Natural killer cell (primary cell): Measurements from ENCODE around the gene NR4A2. TPM values are rescaled to one million over a fixed set of nuclear protein-coding genes. Genes with fewer than 3 reads are reported as not detected.

Experiments used
- ATAC-seq, 3 donors: fragments of 150-1000 bp in 2 of 3; fragments of 200-7000 bp in 1 of 3; cut with Tn5 transposase; 1 replicate in 1 of 3; 2 replicates in 2 of 3; pipeline ENCODE4 v1.10.0; 2021; ENCODE audit warnings: mild to moderate bottlenecking in 2 of 3, moderate library complexity in 2 of 3
- DNase-seq, 2 donors: peaks; one replicate each; pipeline versions ENCODE4 v3.0.0 to v3.0.0-alpha.2; 2013 to 2021; ENCODE audit warnings: mixed read lengths in 1 of 2
- H3K27ac ChIP-seq: one replicate; pipeline ENCODE4 v1.5.1; 2013; ENCODE audit warnings: mild to moderate bottlenecking, low read length
- H3K27me3 ChIP-seq: one replicate; pipeline ENCODE4 v1.6.1; 2013; ENCODE audit warnings: low read length; ENCODE audit not compliant: control insufficient read depth, insufficient read depth
- H3K36me3 ChIP-seq: one replicate; pipeline ENCODE4 v1.6.1; 2013; ENCODE audit warnings: low read length; ENCODE audit not compliant: control insufficient read depth, insufficient read depth
- H3K4me1 ChIP-seq: one replicate; pipeline ENCODE4 v1.6.1; 2013; ENCODE audit warnings: low read length; ENCODE audit not compliant: control insufficient read depth, insufficient read depth
- H3K4me3 ChIP-seq: one replicate; pipeline ENCODE4 v1.5.1; 2013; ENCODE audit warnings: low read length
- H3K9me3 ChIP-seq: one replicate; pipeline ENCODE4 v1.6.1; 2013; ENCODE audit warnings: low read length; ENCODE audit not compliant: control insufficient read depth, insufficient read depth
- H3K27ac Mint-ChIP-seq, 2 donors: one replicate each; pipeline ENCODE4 v1.8.0; 2022; ENCODE audit warnings: mild to moderate bottlenecking in 2 of 2, mixed read lengths in 2 of 2, moderate library complexity in 1 of 2
- H3K27me3 Mint-ChIP-seq, 2 donors: one replicate each; pipeline ENCODE4 v1.8.0; 2022; ENCODE audit warnings: low read depth in 2 of 2, mixed read lengths in 2 of 2
- H3K36me3 Mint-ChIP-seq: one replicate; pipeline ENCODE4 v1.8.0; 2022; ENCODE audit warnings: mixed read lengths
- H3K4me1 Mint-ChIP-seq, 2 donors: one replicate each; pipeline ENCODE4 v1.8.0; 2022; ENCODE audit warnings: mixed read lengths in 2 of 2
- H3K4me3 Mint-ChIP-seq: one replicate; pipeline ENCODE4 v1.8.0; 2022; ENCODE audit warnings: mild to moderate bottlenecking, moderate library complexity, mixed read lengths
- H3K9me3 Mint-ChIP-seq, 2 donors: one replicate each; pipeline ENCODE4 v1.8.0; 2022; ENCODE audit warnings: mixed read lengths in 2 of 2
- CTCF ChIP-seq: fragments of 200-600 bp; IDR thresholded peaks from one replicate; pipeline ENCODE4 v1.8.0; 2022; ENCODE audit warnings: antibody characterized with exemption
- WGBS: methylation state at CpG from one replicate; pipeline ENCODE4 v1.1.7; 2013; ENCODE audit warnings: missing lambda C conversion rate; ENCODE audit not compliant: insufficient coverage; 5-methylcytosine and 5-hydroxymethylcytosine counted together
- intact Hi-C: fragments of 100-400 bp; cut with micrococcal nuclease; formaldehyde crosslinking; loops from one replicate; pipeline ENCODE4 v1.14.2; 2022
- total RNA-seq, 4 donors: library from RNA; stranded (reverse); fragments of 120-200 nt in 1 of 4; gene quantifications; one replicate each; pipeline versions ENCODE4 v1.2.3 to v1.2.4, GENCODE V29; 2013 to 2022

Gene NR4A2
- total RNA-seq, 3 donors from 2014 or later (not counting 1 experiment from before 2014, with no cell fraction given): 163 to 316 (median 266) TPM

DNA sequence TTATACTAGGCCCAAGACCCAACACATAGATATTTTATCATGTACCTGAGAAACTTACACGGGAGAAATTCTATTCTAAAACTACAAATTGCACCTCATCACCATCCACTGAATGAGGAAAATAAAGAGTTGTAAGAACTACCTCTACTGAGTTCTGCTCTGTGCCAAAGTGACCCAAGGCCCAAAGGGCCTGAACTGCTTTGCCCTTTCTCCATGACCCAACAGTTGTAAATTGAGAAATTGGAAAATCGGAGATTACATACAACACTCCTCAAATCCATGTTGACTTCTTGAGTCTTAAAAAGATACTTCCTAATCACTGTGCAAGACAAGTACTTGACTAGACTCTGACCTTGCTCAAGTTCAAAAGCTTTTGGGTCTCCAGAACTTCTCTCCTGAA lies 8.8 kb downstream of the NR4A2 start:
- Mint-ChIP-seq H3K27me3 (peaks cover 47 to 64% of the 10 kb centered on the region in 2 donors), H3K4me1 (peaks cover 42 to 48% of the 10 kb centered on the region in 2 donors), H3K9me3 (no peaks in the 10 kb centered on the region), H3K27ac (peak overlapping the region in 1 of 2 donors; percentile 85), H3K4me3 (peak overlapping the region; percentile 81), H3K36me3 (no peaks in the 10 kb centered on the region)
- Histone ChIP-seq H3K9me3 (no peaks in the 10 kb centered on the region), H3K36me3 (no peaks in the 10 kb centered on the region), H3K27me3 (peaks cover 48% of the 10 kb centered on the region), H3K27ac (no peak overlapping the region), H3K4me1 (peaks cover 36% of the 10 kb centered on the region), H3K4me3 (no peak overlapping the region)
- ATAC-seq: no peak
- no peak for TF ChIP-seq CTCF
- intact Hi-C loops: no loop called here
- DNase-seq: peak in 1 of 2 donors; percentile 15
- 83% methylated on average over 1 of the region's 2 CpGs for WGBS

DNA sequence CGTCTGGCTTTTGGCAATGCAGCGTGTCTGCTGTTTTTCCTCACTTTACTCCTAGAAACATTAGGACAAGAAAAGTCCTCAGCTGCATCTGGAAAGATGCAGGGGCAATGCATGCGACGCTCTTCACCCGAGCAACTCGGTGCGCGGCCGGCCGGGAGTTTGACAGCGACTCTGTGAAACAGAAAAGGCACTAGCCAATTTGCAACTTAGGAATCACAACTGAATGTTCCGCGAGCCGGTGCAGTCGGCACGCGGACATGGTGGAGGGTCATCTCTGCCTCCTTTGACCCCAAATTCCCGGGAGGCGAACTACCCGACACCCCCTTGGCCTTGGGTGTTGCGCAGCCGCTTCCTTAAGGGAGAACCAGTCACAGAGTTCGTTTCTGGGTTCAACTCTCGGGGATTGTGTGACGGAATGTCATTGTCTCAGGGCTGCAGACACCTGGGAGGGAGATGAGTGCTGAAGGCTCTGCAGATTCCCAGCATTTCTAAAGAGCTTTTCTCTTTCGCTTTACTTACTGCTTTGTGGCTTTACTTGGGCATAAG lies 9.8 kb downstream of the NR4A2 start:
- intact Hi-C loops: no loop called here
- Mint-ChIP-seq H3K27ac (peak overlapping the region; percentile 83 to 85), H3K4me3 (peak overlapping the region; percentile 81), H3K27me3 (peaks cover 53 to 66% of the 10 kb centered on the region in 2 donors), H3K4me1 (peaks cover 41 to 42% of the 10 kb centered on the region in 2 donors), H3K9me3 (no peaks in the 10 kb centered on the region), H3K36me3 (no peaks in the 10 kb centered on the region)
- TF ChIP-seq CTCF: no peak
- 18% methylated on average over 26 of the region's 26 CpGs for WGBS
- no peaks in the 10 kb centered on the region for H3K36me3 ChIP-seq
- ATAC-seq (peak in 2 of 3 donors; percentile 2 to 5), DNase-seq (peak in 1 of 2 donors; percentile 33)
- peaks cover 36% of the 10 kb centered on the region for H3K4me1 ChIP-seq
- no peaks in the 10 kb centered on the region for H3K9me3 ChIP-seq
- H3K27ac ChIP-seq: no peak overlapping the region
- no peak overlapping the region for H3K4me3 ChIP-seq
- peaks cover 40% of the 10 kb centered on the region for H3K27me3 ChIP-seq

DNA sequence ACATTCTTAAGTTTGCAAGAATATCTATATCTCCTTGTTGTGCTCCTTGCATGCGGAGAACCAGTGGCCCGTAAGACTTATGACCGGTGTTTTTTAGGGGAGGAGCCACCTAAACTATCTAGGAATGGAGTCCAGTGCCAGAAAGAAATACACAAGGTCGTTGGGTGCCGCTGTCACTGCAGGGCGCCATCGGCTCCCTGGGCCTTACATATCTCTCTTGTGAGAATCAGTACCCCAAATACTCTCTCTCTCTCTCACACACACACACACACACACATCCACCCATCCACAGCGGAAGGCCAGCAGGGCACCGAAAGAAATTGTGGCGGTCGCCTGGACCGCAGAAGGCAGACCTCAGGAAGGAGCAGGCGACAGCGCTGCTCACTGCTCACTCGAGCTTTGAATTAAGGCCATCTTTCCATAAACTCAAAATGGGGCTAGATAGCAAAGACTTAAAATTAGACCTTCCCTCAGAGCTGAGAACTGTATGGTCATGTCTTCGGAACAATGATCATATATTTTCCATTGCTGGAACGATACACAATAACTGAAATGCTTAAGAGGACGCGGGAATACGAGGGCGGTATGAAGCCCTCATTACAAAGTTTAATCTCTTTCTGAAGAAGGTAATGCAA lies 10.4 kb downstream of the NR4A2 start:
- no peak for TF ChIP-seq CTCF
- Mint-ChIP-seq H3K4me3 (peak overlapping the region; percentile 81), H3K27me3 (peaks cover 53 to 72% of the 10 kb centered on the region in 2 donors), H3K27ac (peak overlapping the region; percentile 83 to 85), H3K9me3 (no peaks in the 10 kb centered on the region), H3K4me1 (peaks cover 41 to 42% of the 10 kb centered on the region in 2 donors), H3K36me3 (no peaks in the 10 kb centered on the region)
- ATAC-seq (peak; percentile 37 to 59 (median 46)), DNase-seq (peak; percentile 48 to 58)
- Histone ChIP-seq H3K4me1 (peaks cover 36% of the 10 kb centered on the region), H3K9me3 (no peaks in the 10 kb centered on the region), H3K27ac (no peak overlapping the region), H3K27me3 (peaks cover 36% of the 10 kb centered on the region), H3K36me3 (no peaks in the 10 kb centered on the region), H3K4me3 (peak overlapping the region; percentile 5)
- intact Hi-C loops: no loop called here
- WGBS: 5% methylated on average over 21 of the region's 21 CpGs
